Endothelial cell of umbilical vein (primary cell): Measurements from ENCODE around the gene ATF5. TPM values are rescaled to one million over a fixed set of nuclear protein-coding genes. Genes with fewer than 3 reads are reported as not detected.

ENCODE experiments used
- BruUV-seq: library from RNA; stranded (reverse); fragments of 400-500 nt; replicated peaks from 2 replicates; lab custom pipeline; 2021; lab: Mats Ljungman, UMichigan
- CTCF ChIA-PET: fragments of 300-600, 350-600 bp; sonication (Branson Sonifier 250); formaldehyde crosslinking; loops from one replicate; lab custom pipeline; 2021; ENCODE audit warnings: antibody characterized with exemption, inconsistent platforms; lab: Charles Lee
- POLR2A ChIA-PET: fragments of 300-600, 350-600 bp; sonication (Branson Sonifier 250); formaldehyde crosslinking; loops from one replicate; lab custom pipeline; 2021; ENCODE audit warnings: antibody characterized with exemption, inconsistent platforms; lab: Charles Lee
- DNase-seq: peaks from one replicate; pipeline ENCODE4 v3.0.0-alpha.2; 2011; ENCODE audit warnings: low read depth, low spot score
- FAIRE-seq: peaks from 2 replicates; lab custom pipeline; 2011; peaks lifted over from hg19 to GRCh38; lab: Jason Lieb, UNC
- H2AFZ ChIP-seq: 2 replicates; pipeline ENCODE4 v1.6.0; 2012; ENCODE audit warnings: low read depth, low read length, control low read depth, inconsistent platforms
- H3K27ac ChIP-seq: 2 replicates; pipeline ENCODE4 v1.5.1; 2011; ENCODE audit warnings: low read depth, mild to moderate bottlenecking, control low read depth, low read length, moderate library complexity; ENCODE audit not compliant: insufficient read depth
- H3K27me3 ChIP-seq, 2 experiments: 2 replicates each; pipeline versions ENCODE4 v1.6.0 to v1.6.1; 2011; ENCODE audit warnings: low read length in 2 of 2, mixed read lengths in 1 of 2; ENCODE audit not compliant: control insufficient read depth in 2 of 2, insufficient read depth in 2 of 2
- H3K36me3 ChIP-seq, 2 experiments: 2 replicates in 1 of 2; 3 replicates in 1 of 2; pipeline ENCODE4 v1.5.1; 2011; ENCODE audit warnings: low read length in 2 of 2, mild to moderate bottlenecking in 1 of 2, moderate library complexity in 1 of 2; ENCODE audit not compliant: control insufficient read depth in 2 of 2, insufficient read depth in 2 of 2; ENCODE audit errors: extremely low read depth in 1 of 2
- H3K4me1 ChIP-seq: 3 replicates; pipeline ENCODE4 v1.5.1; 2011; ENCODE audit warnings: mild to moderate bottlenecking, low read length; ENCODE audit not compliant: control insufficient read depth, insufficient read depth; ENCODE audit errors: extremely low read depth
- H3K4me2 ChIP-seq: 2 replicates; pipeline ENCODE4 v1.6.1; 2011; ENCODE audit warnings: low read length, control low read depth, mixed read lengths; ENCODE audit not compliant: insufficient read depth
- H3K4me3 ChIP-seq, 3 experiments: fragments of 200-600 bp in 1 of 3; sonication (generic), shearing (Covaris generic) in 1 of 3; replicated peaks in 1 of 3; 2 replicates each; pipeline ENCODE4 v1.5.1; 2011 to 2016; ENCODE audit warnings: control low read depth in 3 of 3, low read length in 3 of 3, mild to moderate bottlenecking in 2 of 3, inconsistent platforms in 1 of 3, low read depth in 1 of 3, moderate library complexity in 1 of 3; ENCODE audit not compliant: insufficient read depth in 1 of 3
- H3K79me2 ChIP-seq: 2 replicates; pipeline ENCODE4 v1.6.0; 2012; ENCODE audit warnings: low read length, inconsistent platforms; ENCODE audit not compliant: control insufficient read depth, insufficient read depth
- H3K9ac ChIP-seq: replicated peaks from 2 replicates; pipeline ENCODE3; 2011; ENCODE audit warnings: low read length, control low read depth; ENCODE audit not compliant: insufficient read depth; ENCODE audit errors: extremely low read depth
- H3K9me1 ChIP-seq: replicated peaks from 3 replicates; pipeline ENCODE4 v1.6.0; 2011; ENCODE audit warnings: mild to moderate bottlenecking, low read length; ENCODE audit not compliant: control insufficient read depth, insufficient read depth; ENCODE audit errors: extremely low read depth
- H3K9me3 ChIP-seq: replicated peaks from 2 replicates; pipeline ENCODE4 v1.5.1; 2012; ENCODE audit warnings: low read length, inconsistent platforms; ENCODE audit not compliant: control insufficient read depth, insufficient read depth
- H4K20me1 ChIP-seq: replicated peaks from 2 replicates; pipeline ENCODE3; 2011; ENCODE audit warnings: mild to moderate bottlenecking, low read length; ENCODE audit not compliant: control insufficient read depth, insufficient read depth; ENCODE audit errors: extremely low read depth
- CTCF ChIP-seq, 2 donors: IDR thresholded peaks; 1 replicate in 1 of 2; 2 replicates in 1 of 2; pipeline ENCODE4 v1.5.1; 2011; ENCODE audit warnings: low read length in 2 of 2, mild to moderate bottlenecking in 2 of 2, moderate library complexity in 2 of 2, control low read depth in 1 of 2, inconsistent platforms in 1 of 2, low read depth in 1 of 2; ENCODE audit not compliant: insufficient read depth in 1 of 2; ENCODE audit errors: extremely low read depth in 1 of 2
- GATA2 ChIP-seq: IDR thresholded peaks from 2 replicates; pipeline ENCODE4 v1.7.0; 2011; ENCODE audit warnings: low read depth, mild to moderate bottlenecking, moderate library complexity, mixed read lengths, low read length; ENCODE audit not compliant: insufficient read length, insufficient read depth
- JUN ChIP-seq: IDR thresholded peaks from 2 replicates; pipeline ENCODE4 v1.6.1; 2011; ENCODE audit warnings: borderline replicate concordance, low read depth; ENCODE audit not compliant: insufficient read length, insufficient read depth
- MAX ChIP-seq: IDR thresholded peaks from 2 replicates; pipeline ENCODE4 v1.6.1; 2011; ENCODE audit not compliant: insufficient read depth, insufficient read length
- MYC ChIP-seq: IDR thresholded peaks from one replicate; pipeline ENCODE4 v1.6.1; 2011; ENCODE audit warnings: mild to moderate bottlenecking, low read depth, low read length
- POLR2A ChIP-seq: IDR thresholded peaks from 2 replicates; pipeline ENCODE4 v1.6.1; 2012; ENCODE audit warnings: low read depth, mild to moderate bottlenecking, control low read depth, low read length
- POLR2AphosphoS5 ChIP-seq: IDR thresholded peaks from 2 replicates; pipeline ENCODE4 v1.6.1; 2012; ENCODE audit warnings: low read depth, mild to moderate bottlenecking, control low read depth, low read length, moderate library complexity; ENCODE audit not compliant: insufficient read depth
- dilution Hi-C: fragments of 300-500 bp; cut with MboI; formaldehyde crosslinking; loops from one replicate; pipeline ENCODE4 v1.15.0; 2019; ENCODE audit warnings: low sequenced_read_pairs; ENCODE audit not compliant: extremely low pct_ligation_motif_present
- intact Hi-C: fragments of 100-400 bp; cut with micrococcal nuclease; formaldehyde crosslinking; loops from one replicate; pipeline ENCODE4 v1.10.0; 2022
- polyA plus RNA-seq, 4 experiments: library from polyadenylated mRNA; depleted of rRNA in 3 of 4; stranded (reverse) in 3 of 4; unstranded in 1 of 4; fragments of >200 nt; gene quantifications; 2 replicates each; pipeline versions ENCODE4 v1.2.1 to v1.2.3, GENCODE V29; 2011 to 2012; ENCODE audit warnings: missing spikeins in 1 of 4
- total RNA-seq: library from RNA; stranded (reverse); gene quantifications from 2 replicates; pipeline ENCODE4 v1.2.3, GENCODE V29; 2021

Gene ATF5
- total and polyA plus RNA-seq, 2 donors (not counting 3 experiments of a cell fraction or from before 2014, with no cell fraction given): 23.2 to 46.0 TPM

- peaks cover 18 to 45% of the 10 kb centered on the region in 2 experiments for H3K36me3 ChIP-seq
- no peak for TF ChIP-seq MAX
- no peak for TF ChIP-seq CTCF (IDR thresholded peaks at IDR 0.05; ENCODE audit: extremely low read depth in 1 of 2, insufficient read depth in 1 of 2, low read depth in 1 of 2, low read length in 2 of 2)
- no peak for TF ChIP-seq JUN
- TF ChIP-seq GATA2: no peak
- TF ChIP-seq POLR2AphosphoS5: no peak
- TF ChIP-seq POLR2A: no peak
- TF ChIP-seq MYC: no peak
- CTCF ChIA-PET: no interaction called here
- dilution Hi-C loops (no loop called here), intact Hi-C loops (no loop called here)
- DNase-seq (no peak), FAIRE-seq (no peak)
- no peak overlapping the region for H3K4me2 ChIP-seq
- no peak overlapping the region for H3K27ac ChIP-seq
- peaks cover 13% of the 10 kb centered on the region for H3K4me1 ChIP-seq
- H3K27me3 ChIP-seq: no peaks in the 10 kb centered on the region
- no peak overlapping the region for H2AFZ ChIP-seq
- POLR2A ChIA-PET: interaction anchor here (0.6 kb wide), 1 partner anchor 16 kb away, joined by 3 read pairs; the partner anchor contains the start of gene IL4I1
- H3K79me2 ChIP-seq: peaks cover 7% of the 10 kb centered on the region
- H3K9me1 ChIP-seq: no peaks in the 10 kb centered on the region
- H3K4me3 ChIP-seq: no peak overlapping the region
- no peak overlapping the region for H3K9ac ChIP-seq
- no peaks in the 10 kb centered on the region for H3K9me3 ChIP-seq
- H4K20me1 ChIP-seq: no peaks in the 10 kb centered on the region
- BruUV-seq: no TSS peak
These were observed 48.7 kb upstream of the ATF5 start for GRCh38 chr19:49880162-49880869.
